Peyer's patch (tissue), 4 donors: Measurements from ENCODE around the gene RAPGEF1.

ENCODE experiments used
- CTCF ChIP-seq, 6 experiments: fragments of 450-650 bp in 4 of 6; fragments of 200-600 bp in 2 of 6; sonication (generic) in 1 of 6; IDR thresholded peaks; one replicate each; pipeline ENCODE4 v1.5.1; 2017 to 2019; ENCODE audit warnings: antibody characterized with exemption in 6 of 6, mild to moderate bottlenecking in 3 of 6, moderate library complexity in 1 of 6
- POLR2A ChIP-seq, 2 donors: fragments of 450-650 bp; IDR thresholded peaks; one replicate each; pipeline ENCODE4 v1.5.1; 2017; ENCODE audit warnings: antibody characterized with exemption in 2 of 2, mild to moderate bottlenecking in 2 of 2, moderate library complexity in 2 of 2

- TF ChIP-seq POLR2A (IDR thresholded peaks at IDR 0.05) (no peak), CTCF (IDR thresholded peaks at IDR 0.05) (no peak)
Observed at GRCh38 chr9:131658377-131659129, 81.3 kb downstream of the RAPGEF1 start.
